Adipocyte (in vitro differentiated cells): Measurements from ENCODE around the gene BMAL2.

Experiments used
- DNase-seq: peaks from one replicate; pipeline ENCODE4 v3.0.0-alpha.2; 2015; ENCODE audit warnings: low read depth
- H3K27me3 ChIP-seq: replicated peaks from 2 replicates; pipeline ENCODE4 v1.7.0; 2013; ENCODE audit warnings: mild to moderate bottlenecking, low read length, moderate library complexity; ENCODE audit not compliant: control insufficient read depth, insufficient read depth
- H3K36me3 ChIP-seq: 2 replicates; pipeline ENCODE4 v1.7.0; 2013; ENCODE audit warnings: low read length, mild to moderate bottlenecking, moderate library complexity; ENCODE audit not compliant: control insufficient read depth, insufficient read depth, severe bottlenecking
- H3K4me1 ChIP-seq: 2 replicates; pipeline ENCODE4 v1.7.0; 2013; ENCODE audit warnings: mild to moderate bottlenecking, low read length, moderate library complexity; ENCODE audit not compliant: control insufficient read depth, insufficient read depth
- H3K4me3 ChIP-seq: 2 replicates; pipeline ENCODE4 v1.7.0; 2013; ENCODE audit warnings: mild to moderate bottlenecking, low read length, moderate library complexity
- H3K9ac ChIP-seq: 2 replicates; pipeline ENCODE4 v1.7.0; 2013; ENCODE audit warnings: mild to moderate bottlenecking, low read length, moderate library complexity
- H3K9me3 ChIP-seq: 2 replicates; pipeline ENCODE4 v1.7.0; 2013; ENCODE audit warnings: mild to moderate bottlenecking, low read length, moderate library complexity; ENCODE audit not compliant: control insufficient read depth

The BMAL2 gene

GRCh38 chr12:27330846-27331245, 1.8 kb upstream of the BMAL2 start:
- Histone ChIP-seq H3K36me3 (peaks cover 22% of the 10 kb centered on the region), H3K9ac (no peak overlapping the region), H3K9me3 (no peaks in the 10 kb centered on the region), H3K4me1 (peaks cover 22% of the 10 kb centered on the region), H3K4me3 (peak overlapping the region; percentile 84), H3K27me3 (no peaks in the 10 kb centered on the region)
- DNase-seq: peak; percentile 38

DNA sequence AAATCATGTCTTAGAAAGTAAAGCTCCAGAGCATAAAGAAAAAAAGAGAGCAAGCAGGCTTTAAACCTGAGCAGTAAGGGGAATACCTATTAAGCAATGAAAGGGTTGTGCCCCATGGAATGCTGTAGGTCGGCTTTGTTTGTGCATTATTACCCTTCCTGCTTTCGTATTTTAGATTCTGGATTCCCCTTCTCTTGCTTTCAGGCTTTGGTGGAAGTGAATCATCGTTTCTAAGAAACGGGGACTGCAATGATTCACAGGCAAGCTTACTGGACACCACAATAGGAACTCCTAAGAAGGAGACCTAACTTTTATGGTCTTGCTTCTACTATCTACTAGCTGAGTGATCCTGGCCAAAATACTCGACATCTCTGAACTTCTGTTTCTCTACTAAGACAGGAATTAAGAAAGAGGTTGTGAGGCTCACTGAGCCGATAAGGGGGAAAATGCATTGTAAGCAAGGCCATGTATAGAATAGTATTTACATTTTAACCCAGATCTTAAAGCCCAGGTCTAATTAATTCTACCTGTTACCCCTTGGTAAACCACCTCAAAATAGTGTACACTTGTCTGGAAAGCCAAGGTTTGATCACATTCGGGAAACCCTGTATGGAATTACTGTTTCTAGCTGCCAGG, 1.2 kb upstream of the BMAL2 start:
- peak; percentile 84 for DNase-seq
- H3K27me3 ChIP-seq: no peaks in the 10 kb centered on the region
- peaks cover 17% of the 10 kb centered on the region for H3K36me3 ChIP-seq
- H3K9ac ChIP-seq: no peak overlapping the region
- H3K4me3 ChIP-seq: peak overlapping the region; percentile 84
- peaks cover 22% of the 10 kb centered on the region for H3K4me1 ChIP-seq
- H3K9me3 ChIP-seq: no peaks in the 10 kb centered on the region

DNA sequence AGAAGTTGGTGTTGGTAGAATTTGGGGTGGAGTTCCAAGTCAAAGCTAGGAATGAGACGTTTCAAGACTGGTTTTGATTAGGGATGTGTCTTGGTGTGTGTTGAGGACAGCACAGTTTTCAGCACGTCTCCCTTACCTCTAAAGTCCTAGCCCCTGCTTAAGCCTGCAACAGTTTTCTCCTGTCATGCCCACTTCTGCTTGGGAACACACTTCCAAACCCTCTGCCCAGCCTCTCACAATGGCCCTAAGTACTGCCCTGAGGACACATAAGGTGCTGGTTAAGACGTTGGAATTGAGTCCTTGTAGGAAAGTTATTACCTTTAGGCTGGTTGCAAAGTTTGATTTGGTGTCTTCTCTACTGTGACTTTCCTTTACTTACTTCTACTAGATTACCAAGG, 710 bp upstream of the BMAL2 start:
- H3K4me3 ChIP-seq: peak overlapping the region; percentile 84

GRCh38 chr12:27332407-27332713, 276 bp upstream of the BMAL2 start:
- Histone ChIP-seq H3K9me3 (no peaks in the 10 kb centered on the region), H3K27me3 (no peaks in the 10 kb centered on the region), H3K36me3 (peaks cover 8% of the 10 kb centered on the region), H3K4me3 (peak overlapping the region; percentile 84), H3K4me1 (peaks cover 22% of the 10 kb centered on the region), H3K9ac (peak overlapping the region; percentile 81)
- no peak for DNase-seq

More for the DNA sequence above, 710 bp upstream of the BMAL2 start:
- no peak for DNase-seq
- Histone ChIP-seq H3K9me3 (no peaks in the 10 kb centered on the region), H3K36me3 (peaks cover 11% of the 10 kb centered on the region), H3K9ac (no peak overlapping the region), H3K27me3 (no peaks in the 10 kb centered on the region), H3K4me1 (peaks cover 22% of the 10 kb centered on the region)

GRCh38 chr12:27333403-27334009, 870 bp downstream of the BMAL2 start:
- peak; percentile 50 for DNase-seq
- no peaks in the 10 kb centered on the region for H3K27me3 ChIP-seq
- no peaks in the 10 kb centered on the region for H3K36me3 ChIP-seq
- peaks cover 27% of the 10 kb centered on the region for H3K4me1 ChIP-seq
- H3K9ac ChIP-seq: peak overlapping the region; percentile 81
- H3K4me3 ChIP-seq: peak overlapping the region; percentile 84
- H3K9me3 ChIP-seq: no peaks in the 10 kb centered on the region

DNA sequence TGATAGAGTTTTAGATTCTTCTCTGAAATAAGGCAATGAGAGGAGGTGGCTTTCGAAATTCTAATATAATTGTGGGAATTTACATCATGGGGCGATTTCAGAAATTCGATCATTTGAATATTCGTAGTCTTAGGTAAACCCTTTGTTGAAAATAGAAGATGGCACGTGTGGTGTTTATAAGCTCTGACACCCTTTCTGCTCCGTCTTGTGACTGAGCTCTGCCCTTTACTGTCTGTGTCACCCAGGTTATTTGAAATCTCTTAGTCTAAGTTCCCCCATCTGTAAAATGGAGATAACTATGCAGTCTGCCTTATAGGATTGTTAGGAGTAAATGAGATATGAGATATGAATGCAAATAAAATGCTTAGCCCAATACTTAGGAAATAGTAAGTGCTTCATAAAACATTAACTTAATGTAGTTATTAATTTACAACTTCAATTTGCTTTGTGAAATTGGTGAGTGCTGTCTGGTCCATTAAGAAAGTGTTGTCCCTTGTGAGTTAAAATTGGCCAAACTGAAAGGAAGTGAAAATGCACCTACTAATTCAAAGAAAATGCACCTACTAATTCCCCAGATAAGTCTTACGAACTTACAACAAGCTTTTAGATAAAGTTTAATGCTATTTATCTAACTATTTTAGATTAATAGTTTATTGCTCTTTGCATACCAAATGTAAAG, 1.5 kb downstream of the BMAL2 start:
- Histone ChIP-seq H3K4me3 (peak overlapping the region; percentile 84), H3K9me3 (no peaks in the 10 kb centered on the region), H3K4me1 (peaks cover 27% of the 10 kb centered on the region), H3K9ac (no peak overlapping the region), H3K36me3 (no peaks in the 10 kb centered on the region), H3K27me3 (no peaks in the 10 kb centered on the region)
- DNase-seq: no peak

DNA sequence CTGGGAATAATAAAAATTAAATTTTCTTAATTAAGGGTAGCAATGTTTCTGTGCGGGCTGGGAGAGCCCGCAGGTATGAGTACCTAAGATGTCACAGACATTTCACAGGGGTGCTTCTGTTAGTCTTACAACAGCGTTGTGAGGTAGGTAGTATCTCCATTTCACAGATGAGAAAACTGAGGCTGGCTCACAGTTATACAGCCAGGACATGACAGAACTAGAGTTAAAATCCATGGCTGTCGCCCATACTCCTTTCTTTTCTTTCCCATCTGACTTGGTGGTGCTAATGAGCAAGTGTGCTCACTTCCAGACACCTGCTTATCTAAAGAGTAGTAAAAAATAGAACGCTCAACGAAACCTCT, 2.1 kb downstream of the BMAL2 start:
- H3K9ac ChIP-seq: no peak overlapping the region
- H3K27me3 ChIP-seq: no peaks in the 10 kb centered on the region
- H3K4me1 ChIP-seq: peaks cover 27% of the 10 kb centered on the region
- no peak overlapping the region for H3K4me3 ChIP-seq
- no peak for DNase-seq
- H3K9me3 ChIP-seq: no peaks in the 10 kb centered on the region
- H3K36me3 ChIP-seq: no peaks in the 10 kb centered on the region

- no peaks in the 10 kb centered on the region for H3K9me3 ChIP-seq
- H3K9ac ChIP-seq: no peak overlapping the region
- peaks cover 24% of the 10 kb centered on the region for H3K4me1 ChIP-seq
- no peak overlapping the region for H3K4me3 ChIP-seq
- no peak for DNase-seq
- H3K36me3 ChIP-seq: no peaks in the 10 kb centered on the region
- no peaks in the 10 kb centered on the region for H3K27me3 ChIP-seq
Observed at GRCh38 chr12:27335364-27336281, 3.0 kb downstream of the BMAL2 start.

GRCh38 chr12:27336282-27336653, 3.6 kb downstream of the BMAL2 start:
- H3K9ac ChIP-seq: no peak overlapping the region
- H3K4me1 ChIP-seq: peaks cover 17% of the 10 kb centered on the region
- H3K4me3 ChIP-seq: no peak overlapping the region
- no peak for DNase-seq
- no peaks in the 10 kb centered on the region for H3K27me3 ChIP-seq
- no peaks in the 10 kb centered on the region for H3K36me3 ChIP-seq
- H3K9me3 ChIP-seq: no peaks in the 10 kb centered on the region

GRCh38 chr12:27337376-27337775, 4.7 kb downstream of the BMAL2 start:
- Histone ChIP-seq H3K4me3 (no peak overlapping the region), H3K27me3 (no peaks in the 10 kb centered on the region), H3K9ac (no peak overlapping the region), H3K36me3 (no peaks in the 10 kb centered on the region), H3K4me1 (peaks cover 6% of the 10 kb centered on the region), H3K9me3 (no peaks in the 10 kb centered on the region)
- DNase-seq: no peak

GRCh38 chr12:27338473-27338872, 5.8 kb downstream of the BMAL2 start:
- Histone ChIP-seq H3K27me3 (no peaks in the 10 kb centered on the region), H3K4me1 (peaks cover 6% of the 10 kb centered on the region), H3K9me3 (no peaks in the 10 kb centered on the region), H3K36me3 (no peaks in the 10 kb centered on the region), H3K4me3 (no peak overlapping the region), H3K9ac (no peak overlapping the region)
- no peak for DNase-seq
